ENCODE results near the gene GPR26.
"Not testable (repeated sequence)": the region's sequence is repeated elsewhere in the genome, so short reads cannot be mapped to it uniquely, and the experiment has no call there.

Gene GPR26

DNA sequence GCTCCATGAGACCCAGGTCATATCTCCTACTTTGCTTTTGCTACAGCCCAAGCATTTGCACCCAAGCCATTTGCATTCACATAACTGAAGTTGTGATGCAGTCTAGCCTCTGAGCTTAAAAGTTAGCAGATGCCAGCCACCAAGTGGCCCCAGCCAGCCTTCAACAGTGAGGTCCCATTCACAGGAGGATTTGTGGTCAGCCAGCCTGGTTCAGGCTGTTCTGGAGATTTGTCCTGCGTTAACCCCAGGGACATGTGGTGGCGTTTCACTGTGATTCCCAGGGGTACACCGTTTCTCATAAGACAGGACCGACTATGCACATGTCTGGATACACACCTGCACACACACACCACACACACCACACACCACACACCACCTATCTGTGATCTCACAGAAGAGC is 51.2 kb downstream of the GPR26 start:
- DNase-seq (ENCODE audit: low spot score), result no peak

DNA sequence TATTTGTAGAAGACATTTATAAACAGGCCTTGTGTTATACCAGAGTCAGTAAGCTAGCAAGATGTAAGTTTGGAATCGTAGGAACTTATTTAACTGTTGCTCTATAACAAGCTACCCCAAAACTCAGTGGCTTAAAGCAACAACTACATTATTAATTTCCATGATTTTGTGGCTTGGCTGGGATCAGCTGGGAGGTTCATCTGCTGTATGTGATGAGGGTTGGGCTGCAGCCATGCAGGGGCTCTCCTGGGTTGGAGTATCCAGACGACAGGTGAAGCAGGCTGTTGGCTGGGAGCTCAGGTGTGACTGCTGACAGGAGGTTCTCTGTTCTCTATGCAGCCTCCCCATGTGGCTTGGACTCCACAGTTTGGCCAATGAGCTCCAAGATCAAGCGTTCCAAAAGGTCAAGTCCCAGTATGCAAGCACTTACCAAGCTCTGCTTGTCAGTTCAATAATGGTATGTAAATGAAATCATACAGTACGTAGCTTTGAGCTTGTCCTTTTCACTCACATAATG is 52.4 kb downstream of the GPR26 start:
- no peak for DNase-seq (ENCODE audit: low spot score)

GRCh38 chr10:123720536-123720935 is 54.4 kb downstream of the GPR26 start:
- DNase-seq (ENCODE audit: low spot score), result no peak

DNA sequence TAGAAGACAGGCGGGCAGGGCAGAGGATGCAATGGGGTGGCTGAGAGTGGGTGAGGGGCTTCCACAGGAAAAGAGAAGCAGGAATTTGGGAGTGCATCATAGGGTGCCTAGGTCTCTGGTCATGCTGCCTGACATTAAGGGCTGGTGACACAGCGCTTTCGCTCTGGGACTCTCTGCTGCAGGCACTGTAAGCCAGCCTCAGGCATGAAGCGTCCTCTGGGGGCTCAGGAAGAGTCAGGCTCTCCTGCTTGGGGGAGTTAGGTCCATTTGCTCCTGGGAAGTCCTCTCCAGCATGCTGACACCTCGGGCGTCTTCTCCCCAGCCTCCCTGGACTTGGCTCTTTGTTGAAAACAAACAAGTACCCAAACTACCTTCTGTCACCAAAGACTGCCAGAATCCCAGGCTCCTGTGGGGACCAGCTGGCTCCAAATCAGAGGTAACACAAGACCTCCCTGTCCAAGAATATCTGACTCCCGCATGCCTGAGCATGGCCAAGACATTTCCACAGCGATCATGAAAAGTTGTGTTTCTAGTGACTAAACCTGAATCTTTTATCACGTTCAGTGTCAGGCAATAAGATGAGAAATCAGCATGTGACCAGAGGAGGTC is 55.4 kb downstream of the GPR26 start:
- no peak for DNase-seq (ENCODE audit: low spot score)

DNA sequence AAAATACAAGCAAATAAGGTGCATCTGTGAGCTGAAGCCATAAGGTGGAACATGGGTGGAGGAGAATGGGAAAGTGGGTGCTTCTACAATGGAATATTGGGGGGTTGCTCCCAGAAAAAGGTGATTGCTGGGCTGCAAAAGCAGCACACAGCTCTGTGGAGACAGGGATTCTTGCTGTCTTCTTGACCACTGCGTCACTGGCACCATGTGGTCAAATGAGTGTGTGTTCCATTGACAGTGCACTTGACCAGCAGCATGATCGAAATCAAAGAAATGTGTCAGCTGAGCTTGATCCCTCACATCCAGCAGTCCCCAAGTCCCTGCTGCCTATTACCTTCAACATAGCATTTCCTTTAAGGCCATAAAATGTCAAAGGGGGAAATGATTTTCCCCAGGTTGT is 56.2 kb downstream of the GPR26 start:
- DNase-seq (ENCODE audit: low spot score), result no peak

- DNase-seq (ENCODE audit: low spot score), result no peak
These were observed 58.6 kb downstream of the GPR26 start for GRCh38 chr10:123724747-123725146.

GRCh38 chr10:123726381-123726780 is 60.2 kb downstream of the GPR26 start:
- DNase-seq (ENCODE audit: low spot score), result no peak

- no peak for DNase-seq (ENCODE audit: low spot score)
These were observed 60.7 kb downstream of the GPR26 start for GRCh38 chr10:123726836-123727235.

DNA sequence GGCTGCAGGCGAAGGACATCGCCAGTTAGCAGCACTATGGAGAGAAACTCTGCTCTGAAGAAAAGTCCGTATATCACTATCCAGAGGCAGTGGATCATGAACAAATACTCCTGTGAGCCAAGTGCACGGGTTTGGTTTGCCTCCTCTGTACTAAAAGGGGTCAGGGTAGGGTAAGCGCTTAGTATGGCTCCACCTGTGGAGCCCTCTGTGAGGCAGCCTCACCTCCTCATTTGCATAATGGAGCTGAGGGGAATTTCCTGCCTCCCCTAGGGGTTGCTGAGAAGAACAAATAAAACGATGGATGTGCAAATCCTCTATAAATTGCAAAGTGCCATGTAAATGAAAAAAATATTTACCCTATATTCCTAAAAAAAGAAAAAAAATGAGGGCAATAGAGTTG is 63.4 kb downstream of the GPR26 start:
- no peak for DNase-seq (ENCODE audit: low spot score)

DNA sequence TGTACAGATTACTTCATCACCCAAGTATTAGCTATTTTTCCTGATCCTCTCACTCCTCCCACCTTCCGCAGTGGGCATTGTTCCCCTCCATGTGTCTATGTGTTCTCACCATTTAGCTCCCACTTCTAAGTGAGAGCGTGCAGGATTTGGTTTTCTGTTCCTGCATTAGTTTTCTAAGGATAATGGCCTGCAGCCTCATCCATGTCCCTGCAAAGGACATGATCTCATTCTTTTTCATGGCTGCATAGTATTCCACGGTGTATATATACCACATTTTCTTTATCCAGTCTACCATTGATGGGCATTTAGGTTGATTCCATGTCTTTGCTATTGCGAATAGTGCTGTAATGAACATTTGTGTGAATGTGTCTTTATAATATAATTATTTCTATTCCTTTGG is 70.8 kb downstream of the GPR26 start:
- not testable (repeated sequence) for DNase-seq (ENCODE audit: low spot score)

DNA sequence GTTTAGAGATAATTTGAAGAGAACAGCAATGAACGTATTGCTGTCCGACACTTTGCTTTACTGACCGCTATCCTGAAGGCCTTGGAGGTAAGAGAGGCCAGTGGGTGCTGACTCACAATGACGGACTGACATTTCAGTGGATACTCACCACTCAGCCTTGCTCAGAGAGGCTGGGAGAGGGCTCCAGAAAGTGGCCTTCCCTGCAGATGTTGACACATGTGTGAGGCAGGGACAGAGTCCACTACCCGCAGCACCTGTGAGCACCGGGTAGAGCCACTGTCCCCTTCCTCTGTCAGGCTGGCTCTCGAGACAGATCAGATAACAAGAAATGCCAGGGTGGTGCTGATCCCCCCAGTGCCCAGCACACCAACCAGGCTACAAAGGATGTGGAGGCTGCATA is 75.0 kb downstream of the GPR26 start:
- DNase-seq (ENCODE audit: low spot score), result no peak

DNA sequence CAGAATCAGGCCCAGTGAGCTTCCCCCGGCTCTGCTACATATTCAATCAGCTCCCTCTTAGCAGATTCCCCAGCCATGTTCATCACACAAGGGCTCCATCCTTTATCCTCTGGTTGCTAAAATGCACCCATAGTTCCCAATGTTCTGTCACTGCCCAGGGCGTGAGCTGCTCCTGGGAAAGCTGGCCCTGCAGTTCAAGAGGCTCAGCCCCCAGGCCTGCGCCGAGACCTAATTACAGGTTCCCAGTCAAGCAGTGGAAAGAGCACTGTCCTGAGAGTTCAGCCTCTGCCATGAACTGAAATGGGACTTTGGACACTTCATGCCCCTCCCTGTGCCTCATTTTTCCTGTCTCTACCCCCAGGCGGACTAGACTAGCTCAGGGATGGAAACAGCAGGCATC is 75.6 kb downstream of the GPR26 start:
- DNase-seq (ENCODE audit: low spot score), result no peak

- no peak for DNase-seq (ENCODE audit: low spot score)
These were observed 76.7 kb downstream of the GPR26 start for GRCh38 chr10:123742751-123743440.

DNA sequence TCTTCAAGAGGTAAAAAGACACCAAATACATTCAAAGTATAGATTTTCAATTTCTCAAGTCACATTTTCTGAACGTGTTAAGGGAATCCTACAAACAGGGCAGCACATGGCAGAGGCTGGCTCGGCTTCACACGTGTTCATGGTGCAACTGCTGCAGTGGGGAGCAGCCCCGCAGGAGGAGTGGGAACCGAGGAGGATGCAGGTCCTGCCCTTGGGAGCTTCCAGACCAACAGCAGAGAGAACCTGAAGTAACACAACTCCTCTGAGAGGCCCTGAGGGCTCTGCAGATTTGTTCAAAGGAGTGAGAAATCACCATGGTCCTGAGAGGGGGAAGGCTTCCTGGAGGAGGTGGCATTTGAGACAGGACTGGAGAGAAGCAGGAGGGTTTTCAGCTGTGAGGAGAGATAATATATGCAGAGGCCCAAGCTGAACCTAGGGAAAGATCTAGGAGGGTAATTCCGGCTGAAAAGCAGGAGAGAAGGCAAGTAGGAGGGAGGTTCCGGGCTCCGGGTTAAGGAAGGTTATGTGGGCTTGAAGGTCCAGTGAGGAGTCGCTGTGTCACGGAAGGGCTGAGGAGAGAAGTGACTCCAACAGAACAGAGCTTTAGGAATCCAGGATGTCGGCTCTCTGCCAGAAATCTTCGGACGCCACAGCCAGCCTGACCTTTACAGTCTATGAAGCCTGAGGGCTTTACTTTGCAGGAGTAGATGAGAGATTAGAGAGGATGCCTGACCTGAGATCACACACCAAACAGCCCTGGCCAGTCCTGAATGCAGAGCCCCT is 77.5 kb downstream of the GPR26 start:
- DNase-seq (ENCODE audit: low spot score), result peak; percentile 50

- DNase-seq (ENCODE audit: low spot score), result no peak
These were observed 78.0 kb downstream of the GPR26 start for GRCh38 chr10:123744224-123744536.

Measured in AG08395 (cell line).